HepG2 (cell line): ENCODE measurements around the gene IGFBP7. TPM values are rescaled to one million over a fixed set of nuclear protein-coding genes. Genes with fewer than 3 reads are reported as not detected.

Experiments used
- ATAC-seq: fragments of 200-7000 bp; cut with Tn5 transposase; 3 replicates; pipeline ENCODE4 v1.9.1; 2020; ENCODE audit warnings: mild to moderate bottlenecking, moderate library complexity
- BruUV-seq: library from RNA; stranded (reverse); fragments of 400-500 nt; replicated peaks from 2 replicates; lab custom pipeline; 2021; lab: Mats Ljungman, UMichigan
- CTCF ChIA-PET: fragments of 300-600 bp; formaldehyde crosslinking; extraction: SDS; loops from one replicate; lab custom pipeline; 2021; ENCODE audit warnings: low total read pairs, inconsistent platforms, low intra/inter-chr PET ratio; lab: Yijun Ruan, JAX
- POLR2A ChIA-PET: fragments of 350-600 bp; sonication (Branson Sonifier 250); formaldehyde crosslinking; loops from one replicate; lab custom pipeline; 2020; ENCODE audit warnings: antibody characterized with exemption, inconsistent platforms; lab: Yijun Ruan, JAX
- DNase-seq: peaks from one replicate; pipeline ENCODE4 v3.0.0-alpha.2; 2015; ENCODE audit warnings: low spot score
- FAIRE-seq: peaks from 3 replicates; lab custom pipeline; 2011; peaks lifted over from hg19 to GRCh38; lab: Jason Lieb, UNC
- H2AFZ ChIP-seq: one replicate; pipeline ENCODE4 v1.6.1; 2011; ENCODE audit warnings: low read length, inconsistent platforms
- H3K27ac ChIP-seq: fragments of 300-600 bp; 3 replicates; pipeline ENCODE4 v1.8.0; 2011; ENCODE audit warnings: mixed run types, mild to moderate bottlenecking, mixed read lengths, low read length, inconsistent platforms; ENCODE audit not compliant: insufficient read depth; ENCODE audit errors: extremely low read length
- H3K27me3 ChIP-seq, 2 experiments: fragments of 200-600 bp in 1 of 2; 2 replicates in 1 of 2; 3 replicates in 1 of 2; pipeline versions ENCODE4 v1.6.0 to v1.8.0; 2011; ENCODE audit warnings: low read length in 2 of 2, mild to moderate bottlenecking in 2 of 2, moderate library complexity in 2 of 2, inconsistent platforms in 1 of 2; ENCODE audit not compliant: insufficient read depth in 2 of 2, control insufficient read depth in 1 of 2
- H3K36me3 ChIP-seq, 2 experiments: fragments of 200-600 bp in 1 of 2; replicated peaks in 1 of 2; 2 replicates in 1 of 2; 3 replicates in 1 of 2; pipeline versions ENCODE4 v1.5.1 to v1.8.0; 2011; ENCODE audit warnings: low read length in 2 of 2, inconsistent platforms in 1 of 2; ENCODE audit not compliant: insufficient read depth in 2 of 2, control insufficient read depth in 1 of 2
- H3K4me1 ChIP-seq: 2 replicates; pipeline ENCODE4 v1.5.1; 2012; ENCODE audit warnings: low read length, inconsistent platforms; ENCODE audit not compliant: insufficient read depth
- H3K4me2 ChIP-seq: 2 replicates; pipeline ENCODE4 v1.6.0; 2011; ENCODE audit warnings: low read depth, low read length, inconsistent platforms
- H3K4me3 ChIP-seq, 3 experiments: fragments of 200-600 bp in 1 of 3; sonication (generic), shearing (Covaris generic) in 1 of 3; replicated peaks in 1 of 3; 2 replicates each; pipeline ENCODE4 v1.5.1; 2011 to 2016; ENCODE audit warnings: low read length in 3 of 3, inconsistent platforms in 2 of 3, low read depth in 2 of 3, mild to moderate bottlenecking in 2 of 3, control low read depth in 1 of 3, mixed read lengths in 1 of 3; ENCODE audit not compliant: insufficient read depth in 1 of 3
- H3K79me2 ChIP-seq: one replicate; pipeline ENCODE4 v1.6.1; 2011; ENCODE audit warnings: low read length, inconsistent platforms; ENCODE audit not compliant: insufficient read depth
- H3K9ac ChIP-seq: 2 replicates; pipeline ENCODE4 v1.6.0; 2011; ENCODE audit warnings: mild to moderate bottlenecking, low read depth, low read length, inconsistent platforms; ENCODE audit not compliant: insufficient read depth
- H3K9me3 ChIP-seq: 2 replicates; pipeline ENCODE4 v1.5.1; 2012; ENCODE audit warnings: mild to moderate bottlenecking, low read length
- H4K20me1 ChIP-seq: 2 replicates; pipeline ENCODE4 v1.6.0; 2011; ENCODE audit warnings: inconsistent platforms, mild to moderate bottlenecking, low read length, moderate library complexity; ENCODE audit not compliant: insufficient read depth
- CBX1 ChIP-seq: IDR thresholded peaks from one replicate; pipeline ENCODE4 v1.6.1; 2016; ENCODE audit warnings: antibody characterized with exemption, low read depth
- EEA1 ChIP-seq: sonication (generic); formaldehyde crosslinking; IDR thresholded peaks from 2 replicates; pipeline ENCODE4 v1.5.1; 2020; ENCODE audit warnings: mild to moderate bottlenecking, missing genetic modification reagents, borderline replicate concordance
- HOXD1 ChIP-seq: sonication (generic); formaldehyde crosslinking; IDR thresholded peaks from 2 replicates; pipeline ENCODE4 v1.5.0; 2020; ENCODE audit warnings: missing genetic modification reagents
- KDM4B ChIP-seq: sonication (generic); formaldehyde crosslinking; IDR thresholded peaks from 2 replicates; pipeline ENCODE4 v1.4.0; 2020; ENCODE audit warnings: missing genetic modification reagents
- LRRFIP1 ChIP-seq: sonication (generic); formaldehyde crosslinking; conservative IDR thresholded peaks from 2 replicates; pipeline ENCODE4 v1.4.0; 2020; ENCODE audit warnings: missing genetic modification reagents
- MEIS2 ChIP-seq: sonication (generic); formaldehyde crosslinking; IDR thresholded peaks from 2 replicates; pipeline ENCODE4 v1.9.0; 2021; ENCODE audit warnings: mild to moderate bottlenecking, missing genetic modification reagents
- PAXIP1 ChIP-seq: sonication (generic); formaldehyde crosslinking; conservative IDR thresholded peaks from 2 replicates; pipeline ENCODE4 v1.4.0; 2020; ENCODE audit warnings: mild to moderate bottlenecking, missing genetic modification reagents, moderate library complexity
- SIN3A ChIP-seq: IDR thresholded peaks from 2 replicates; pipeline ENCODE4 v1.6.1; 2011; ENCODE audit warnings: low read depth, mild to moderate bottlenecking, control low read depth, low read length, borderline replicate concordance
- ZFP36L1 ChIP-seq: sonication (generic); formaldehyde crosslinking; IDR thresholded peaks from 2 replicates; pipeline ENCODE4 v1.8.0; 2022; ENCODE audit warnings: mild to moderate bottlenecking, missing genetic modification reagents, moderate library complexity
- ZNF296 ChIP-seq: sonication (generic); formaldehyde crosslinking; conservative IDR thresholded peaks from 2 replicates; pipeline ENCODE4 v1.5.0; 2020; ENCODE audit warnings: mild to moderate bottlenecking, missing genetic modification reagents
- ZNF503 ChIP-seq: sonication (generic); formaldehyde crosslinking; IDR thresholded peaks from 2 replicates; pipeline ENCODE4 v1.4.0; 2020; ENCODE audit warnings: missing genetic modification reagents
- ZNF788 ChIP-seq: sonication (generic); formaldehyde crosslinking; IDR thresholded peaks from 2 replicates; pipeline ENCODE4 v1.5.0; 2020; ENCODE audit warnings: mild to moderate bottlenecking, missing genetic modification reagents, borderline replicate concordance
- ZNF816 ChIP-seq: sonication (generic); formaldehyde crosslinking; IDR thresholded peaks from 2 replicates; pipeline ENCODE4 v1.8.0; 2022; ENCODE audit warnings: missing genetic modification reagents, mild to moderate bottlenecking, borderline replicate concordance
- ZSCAN25 ChIP-seq: sonication (generic); formaldehyde crosslinking; IDR thresholded peaks from 2 replicates; pipeline ENCODE4 v1.8.0; 2022; ENCODE audit warnings: mild to moderate bottlenecking, missing genetic modification reagents
- WGBS: methylation state at CpG from one replicate; pipeline ENCODE4 v1.1.6; 2017; ENCODE audit warnings: low lambda C conversion rate; 5-methylcytosine and 5-hydroxymethylcytosine counted together
- in situ Hi-C: cut with HindIII; loops from 2 replicates; pipeline ENCODE4 v1.10.0; 2017; ENCODE audit warnings: low pct_unique_long_range_greater_than_20kb; ENCODE audit not compliant: extremely low pct_ligation_motif_present
- intact Hi-C: fragments of 100-400 bp; cut with micrococcal nuclease; formaldehyde crosslinking; loops from one replicate; pipeline ENCODE4 v1.10.0; 2022; ENCODE audit not compliant: unreplicated experiment
- polyA plus RNA-seq, 8 experiments: library from polyadenylated mRNA; depleted of rRNA in 3 of 8; stranded (reverse) in 7 of 8; unstranded in 1 of 8; fragments of >200 nt; fragmentation: Illumina TruSeq in 4 of 8; extraction: Trizol in 4 of 8; gene quantifications; 2 replicates each; pipeline versions ENCODE4 v1.2.1 to v1.2.3, GENCODE V29; 2011 to 2016; ENCODE audit warnings: low read depth in 4 of 8, missing spikeins in 1 of 8, mixed read lengths in 1 of 8; ENCODE audit not compliant: insufficient read depth in 1 of 8
- total RNA-seq, 5 experiments: library from RNA; depleted of rRNA; stranded (reverse); fragments of >200 nt; fragmentation: Illumina TruSeq; extraction: Trizol; gene quantifications; 2 replicates each; pipeline ENCODE4 v1.2.3, GENCODE V29; 2016; ENCODE audit warnings: low read depth in 1 of 5
- TF ChIP-seq, protein P1 (sequence below): sonication (generic); formaldehyde crosslinking; IDR thresholded peaks from 2 replicates; pipeline ENCODE4 v1.8.0; 2022; ENCODE audit warnings: missing genetic modification reagents, mild to moderate bottlenecking, inconsistent platforms, borderline replicate concordance

The IGFBP7 gene
- total and polyA plus RNA-seq, 2 of the 13 experiments (the other 11 are each of a cell fraction or from before 2014, with no cell fraction given): 1.1 to 1.3 TPM

DNA sequence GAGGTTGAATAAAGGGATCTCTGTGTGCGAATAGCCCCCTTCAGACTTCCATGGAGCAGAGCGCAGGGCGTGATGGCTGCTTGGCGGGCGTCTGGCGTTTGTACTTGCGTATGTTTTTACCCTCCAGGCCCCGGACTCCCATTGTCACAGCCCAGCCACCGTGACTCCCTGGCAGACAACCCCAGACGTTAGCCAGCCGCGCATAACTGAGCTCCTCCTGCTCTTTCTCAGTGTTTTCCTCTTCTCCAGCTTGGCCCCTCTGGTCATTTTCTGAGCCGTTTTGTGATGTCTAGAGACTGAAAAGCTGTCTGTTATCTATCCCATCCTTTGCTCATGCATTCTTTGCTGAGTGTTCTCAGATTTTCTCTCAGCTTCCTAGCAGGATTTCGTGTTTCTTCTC, 54.3 kb downstream of the IGFBP7 start:
- 30% methylated on average over 9 of the region's 14 CpGs for WGBS
- H3K9me3 ChIP-seq: no peaks in the 10 kb centered on the region
- no peaks in the 10 kb centered on the region for H3K4me1 ChIP-seq
- no TSS peak for BruUV-seq
- TF ChIP-seq HOXD1 (CRISPR knock-in tag) (no peak), CBX1 (no peak), PAXIP1 (no peak), ZNF788 (no peak), ZSCAN25 (CRISPR knock-in tag) (no peak), LRRFIP1 (CRISPR knock-in tag) (no peak), ZNF816 (CRISPR knock-in tag) (no peak), MEIS2 (CRISPR knock-in tag) (no peak), SIN3A (no peak), EEA1 (CRISPR knock-in tag) (no peak), ZFP36L1 (CRISPR knock-in tag) (no peak), KDM4B (CRISPR knock-in tag) (no peak), ZNF503 (no peak), ZNF296 (no peak)
- TF ChIP-seq, protein P1, sequence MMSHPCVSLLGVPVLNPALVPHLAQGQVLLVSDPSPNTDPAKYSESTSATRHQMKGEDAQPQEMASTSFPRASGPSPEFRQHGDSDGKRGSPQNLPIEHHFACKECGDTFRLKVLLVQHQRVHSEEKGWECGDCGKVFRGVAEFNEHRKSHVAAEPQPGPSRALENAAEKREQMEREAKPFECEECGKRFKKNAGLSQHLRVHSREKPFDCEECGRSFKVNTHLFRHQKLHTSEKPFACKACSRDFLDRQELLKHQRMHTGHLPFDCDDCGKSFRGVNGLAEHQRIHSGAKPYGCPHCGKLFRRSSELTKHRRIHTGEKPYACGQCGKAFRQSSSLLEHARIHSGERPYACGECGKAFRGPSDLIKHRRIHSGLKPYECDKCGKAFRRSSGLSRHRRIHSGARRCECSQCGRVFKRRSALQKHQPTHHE (CRISPR knock-in tag): no peak
- no peak overlapping the region for H2AFZ ChIP-seq
- no peaks in the 10 kb centered on the region for H3K79me2 ChIP-seq
- ATAC-seq (no peak), FAIRE-seq (no peak), DNase-seq (no peak)
- ChIA-PET CTCF (no interaction called here), POLR2A (no interaction called here)
- in situ Hi-C loops (no loop called here), intact Hi-C loops (no loop called here)
- H3K27ac ChIP-seq: no peak overlapping the region
- H3K9ac ChIP-seq: no peak overlapping the region
- H3K4me2 ChIP-seq: no peak overlapping the region
- H4K20me1 ChIP-seq: no peaks in the 10 kb centered on the region
- H3K4me3 ChIP-seq: no peak overlapping the region
- H3K36me3 ChIP-seq: no peaks in the 10 kb centered on the region
- H3K27me3 ChIP-seq: peaks cover 0 to 12% of the 10 kb centered on the region in 2 experiments; a peak in 3 of 5 replicates
